Activated CD4-positive, alpha-beta T cell treated with anti-CD3 and anti-CD28 coated beads, Interleukin-2, Interleukin-6, amounts not matched to agents 100 ng/mL and 50 ng/mL, durations not matched to agents 16 hours and 8 hours (primary cell): ENCODE results near the gene NR6A1.

Source experiments
- DNase-seq: peaks from one replicate; pipeline ENCODE4 v3.0.0-alpha.2; 2020

NR6A1 gene

DNA sequence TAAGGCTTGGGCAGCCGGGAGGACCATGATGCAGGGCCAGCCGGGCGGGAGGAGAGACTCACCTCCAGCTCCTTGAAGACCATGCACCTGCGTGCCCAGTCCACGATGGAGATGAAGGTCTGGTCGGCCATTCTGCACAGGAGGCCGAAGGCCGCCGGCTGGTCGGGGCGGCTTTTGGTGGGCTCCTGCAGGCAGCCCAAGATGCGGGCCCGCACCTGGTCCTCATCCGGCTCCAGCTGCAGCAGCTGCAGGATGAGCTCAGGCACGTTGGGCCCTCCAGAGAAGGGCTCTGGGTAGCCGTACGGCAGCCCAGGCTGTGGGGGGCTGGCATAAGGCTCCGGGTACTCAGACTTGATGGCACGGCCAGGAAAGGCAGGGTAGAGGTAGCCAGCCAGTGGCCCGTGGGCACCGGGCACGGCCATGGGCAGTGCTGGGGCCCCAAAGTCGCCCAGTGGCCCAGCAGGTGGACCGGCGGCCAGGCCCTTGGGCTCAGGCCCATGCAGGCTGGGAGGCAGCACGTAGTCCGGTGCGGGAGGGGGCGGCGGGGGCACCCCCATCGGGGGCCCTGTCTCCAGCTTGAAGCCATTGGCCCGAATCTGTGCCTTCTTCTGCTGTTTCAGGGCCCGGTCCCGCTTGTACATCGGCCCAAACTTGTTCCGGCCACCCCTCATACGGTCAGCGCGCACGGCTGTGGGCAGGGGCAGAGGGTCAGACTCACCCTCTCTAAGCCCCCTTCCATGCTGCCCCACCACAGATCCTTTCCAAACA is 270.9 kb downstream of the NR6A1 start:
- no peak for DNase-seq

DNA sequence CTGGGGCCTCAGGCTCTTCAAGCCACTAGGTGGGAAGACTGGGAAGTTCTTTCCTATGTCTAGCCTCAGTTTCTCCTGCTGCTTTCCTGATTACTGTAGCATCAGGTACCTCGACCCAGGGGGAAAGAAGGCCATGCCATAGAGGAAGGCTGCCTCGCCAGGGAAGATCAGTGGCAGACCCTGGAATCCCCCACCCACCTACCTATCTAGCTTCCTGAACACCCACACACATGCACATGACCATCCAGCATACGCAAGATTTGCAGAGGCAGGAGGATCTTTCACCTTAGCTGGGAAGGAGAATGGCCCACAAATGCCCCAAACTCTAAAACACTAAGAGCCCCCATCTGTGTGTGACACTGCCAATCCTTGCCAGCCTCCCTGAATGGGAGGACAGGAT is 271.9 kb downstream of the NR6A1 start:
- DNase-seq = no peak

DNA sequence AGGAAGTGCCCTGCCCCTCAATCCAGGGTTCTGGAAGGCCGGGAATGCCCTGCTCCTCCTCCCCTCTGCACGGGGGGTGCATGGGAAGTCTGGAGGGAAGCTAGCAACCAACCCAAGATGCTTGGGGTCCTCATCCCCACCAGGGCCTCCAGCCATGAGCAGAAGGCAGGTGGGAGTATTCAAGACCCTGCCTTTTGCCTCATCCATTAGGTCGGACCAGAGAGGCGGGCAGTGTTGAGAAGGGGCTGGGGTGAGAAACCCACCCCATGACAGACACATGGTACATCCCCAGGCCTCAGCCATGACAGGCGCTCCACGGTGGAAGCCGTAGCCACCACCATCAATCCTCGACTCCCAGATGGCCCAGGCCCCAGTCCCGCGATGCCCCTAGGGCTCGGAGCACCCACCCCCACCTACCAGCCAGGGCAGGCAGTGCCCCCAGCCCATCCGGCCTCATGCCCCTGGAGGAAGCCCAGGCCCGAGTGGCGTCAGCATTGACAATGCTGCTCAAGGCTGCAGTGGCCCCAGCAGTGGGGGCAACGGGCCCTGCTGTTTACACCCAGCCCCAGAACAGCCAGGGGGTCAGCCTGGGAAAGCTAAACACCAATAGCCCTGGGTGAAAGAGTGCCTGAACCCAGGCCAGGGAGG is 272.5 kb downstream of the NR6A1 start:
- DNase-seq = no peak

DNA sequence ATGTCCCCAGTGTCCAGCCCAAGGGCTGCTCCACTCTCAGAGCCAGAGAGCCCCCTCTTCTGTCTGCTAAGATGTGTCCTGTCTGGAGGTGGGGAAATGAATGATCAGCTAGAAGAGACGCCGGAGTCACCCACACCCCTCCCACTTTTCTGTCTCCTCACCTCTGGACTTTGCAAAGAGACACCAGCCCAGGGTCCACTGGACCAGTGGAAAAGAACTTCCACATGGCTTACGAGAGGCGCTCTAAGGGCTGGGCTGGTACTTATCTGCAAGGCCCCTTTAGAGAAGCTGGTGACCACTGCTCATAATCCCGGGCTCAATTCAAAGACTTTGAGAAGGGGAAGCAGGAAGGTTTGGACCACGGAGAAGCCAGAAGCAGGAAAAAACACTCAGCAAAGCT is 273.1 kb downstream of the NR6A1 start:
- no peak for DNase-seq

DNA sequence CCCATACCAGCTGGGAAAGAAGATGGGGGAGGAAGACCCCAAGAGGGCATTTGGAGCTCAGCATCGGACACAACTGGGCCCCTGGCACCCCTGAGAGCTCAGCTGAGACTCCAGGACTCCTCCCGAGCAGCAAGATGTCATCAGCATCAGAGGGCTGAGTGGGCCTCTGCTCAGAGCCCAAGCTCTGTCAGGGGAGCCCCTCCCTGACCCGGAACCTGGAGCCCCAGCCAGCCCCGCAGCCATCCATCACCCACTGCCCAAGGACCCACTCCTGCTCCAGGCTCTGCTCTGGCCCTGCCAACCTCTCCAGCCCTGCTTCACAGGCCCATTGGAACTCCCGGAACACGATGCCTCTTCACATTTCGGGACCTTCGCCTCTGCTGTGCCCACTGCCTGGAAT is 273.7 kb downstream of the NR6A1 start:
- no peak for DNase-seq

DNA sequence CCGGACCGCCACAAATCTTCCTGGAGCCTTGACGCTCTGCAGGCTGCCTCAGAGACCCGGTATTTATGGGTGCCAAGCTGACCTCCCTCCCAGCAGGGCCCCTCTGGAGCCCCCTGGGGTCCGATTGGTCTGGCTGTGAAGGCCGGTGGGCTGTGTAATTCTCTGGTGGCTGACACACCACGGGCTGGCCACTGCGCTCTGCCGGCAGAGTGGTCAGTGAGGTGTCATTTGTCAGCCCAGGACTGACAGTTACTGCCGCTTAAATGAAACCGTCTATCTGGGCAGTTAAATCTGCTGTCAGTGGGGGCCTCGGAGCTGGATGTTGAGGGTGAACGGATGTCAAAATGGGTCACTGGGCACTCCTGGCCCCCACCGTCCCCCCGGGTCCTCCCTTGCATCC is 274.6 kb downstream of the NR6A1 start:
- DNase-seq = no peak

DNA sequence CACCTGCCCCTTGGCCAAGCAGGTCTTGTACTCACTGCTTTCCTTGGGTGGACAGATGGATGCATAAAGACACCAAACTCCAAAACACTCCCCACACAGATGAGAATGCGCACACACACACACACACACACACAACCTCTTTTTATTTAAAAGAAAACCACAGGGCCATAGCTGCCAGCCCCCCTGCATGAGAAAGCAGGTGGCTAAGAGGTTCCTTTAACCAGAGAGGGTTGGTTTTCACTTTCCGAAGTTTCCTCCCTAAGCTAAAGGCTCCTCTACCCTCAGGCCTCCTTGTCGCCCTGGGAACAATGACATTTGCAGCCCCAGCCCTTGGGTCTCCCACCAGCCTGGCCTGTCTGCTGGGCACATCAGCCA is 275.0 kb downstream of the NR6A1 start:
- no peak for DNase-seq

DNA sequence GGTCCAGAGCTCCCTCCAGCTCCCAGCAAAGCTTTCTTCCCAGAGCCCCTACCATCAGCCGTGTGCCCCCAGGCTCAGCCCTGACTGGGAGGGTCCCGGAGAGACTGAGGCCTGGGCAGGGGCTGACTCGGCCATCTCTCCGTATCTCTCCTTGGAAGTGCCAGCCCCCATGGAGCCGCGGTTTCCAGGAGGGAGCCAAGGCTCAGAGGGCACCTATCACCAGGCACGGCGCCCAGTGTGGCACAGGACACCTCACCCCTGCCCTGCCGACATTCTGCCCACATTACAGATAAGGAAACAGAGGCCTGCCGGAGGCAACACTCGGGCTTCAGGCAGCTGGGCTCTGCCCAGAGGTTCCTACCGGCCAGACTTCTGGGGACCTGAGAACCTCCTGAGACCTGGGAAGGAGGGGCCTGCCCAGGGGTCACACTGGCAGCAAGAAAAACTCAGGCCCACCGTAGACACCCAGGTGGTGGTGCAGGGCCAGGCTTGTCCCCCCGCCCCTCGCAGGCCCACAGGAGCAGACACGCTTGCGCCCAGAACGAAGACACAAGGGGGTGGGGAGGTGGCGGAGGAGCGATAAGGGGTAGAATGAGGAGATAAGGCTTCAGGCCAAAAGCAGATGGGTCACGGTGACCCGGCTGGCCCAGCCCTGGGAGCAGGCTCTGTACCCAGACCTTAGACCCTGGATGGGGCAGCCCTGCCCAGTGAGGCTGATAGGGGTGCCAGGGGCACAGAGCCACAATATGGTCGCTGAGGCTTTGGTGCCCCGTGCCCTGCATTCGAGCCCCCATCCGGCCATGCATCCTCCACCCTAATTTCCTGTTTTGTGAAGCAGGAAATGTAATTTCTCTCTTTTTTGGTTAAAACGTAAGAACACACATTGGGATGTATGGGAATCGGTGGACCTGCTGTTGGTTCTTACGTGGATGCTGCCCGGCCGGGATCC is 275.7 kb downstream of the NR6A1 start:
- DNase-seq = no peak

DNA sequence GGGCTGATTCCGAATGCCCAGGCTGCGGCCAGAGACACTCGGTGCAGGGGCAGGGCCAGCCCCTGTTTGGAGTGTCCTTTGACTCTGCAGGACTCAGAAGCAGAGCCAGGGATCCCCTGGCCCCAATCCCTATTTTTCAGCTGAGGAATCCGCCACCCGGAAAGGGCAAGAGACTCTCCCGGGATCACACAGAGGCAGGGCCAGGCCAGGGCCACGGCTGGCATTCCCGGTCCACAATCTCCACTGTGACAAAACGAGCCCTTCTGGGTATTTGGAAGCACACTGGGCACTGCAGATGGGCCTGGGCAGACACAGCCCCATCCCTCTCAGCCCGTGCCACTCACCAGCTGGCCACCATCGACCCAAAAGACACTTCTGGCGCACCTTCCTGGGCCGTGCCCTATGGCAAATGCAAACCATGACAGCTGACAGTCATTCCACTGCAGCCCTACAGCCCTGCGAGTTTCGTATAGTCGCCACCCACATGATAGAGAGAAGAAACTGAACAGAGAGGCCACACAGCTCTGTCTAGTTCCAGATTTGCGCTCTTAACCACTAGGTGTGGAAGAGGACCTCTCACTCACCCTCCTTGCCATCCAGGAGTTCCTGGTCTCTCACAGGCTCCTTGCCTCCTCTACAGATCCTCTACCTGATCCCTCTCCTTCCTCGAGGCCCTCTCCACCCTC is 277.2 kb downstream of the NR6A1 start:
- DNase-seq = no peak

DNA sequence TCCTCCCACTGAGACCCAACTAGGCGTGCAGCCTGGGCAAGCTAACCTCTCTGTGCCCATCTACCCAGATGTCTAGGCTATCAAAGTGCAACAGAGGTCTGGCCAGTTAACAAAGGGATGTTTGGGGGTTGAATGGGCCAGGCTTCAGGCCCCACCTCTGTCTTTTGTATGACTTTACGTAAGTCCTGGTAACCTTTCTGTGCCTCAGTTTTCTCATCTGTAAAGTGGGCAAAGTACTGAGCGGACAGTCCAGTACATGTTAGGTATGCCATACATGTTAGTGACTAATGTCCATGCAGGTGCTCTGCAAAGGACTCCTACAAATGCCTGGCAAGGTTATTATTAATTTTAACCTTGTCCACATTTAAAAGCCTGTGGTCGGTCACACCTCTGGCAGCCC is 277.9 kb downstream of the NR6A1 start:
- no peak for DNase-seq

DNA sequence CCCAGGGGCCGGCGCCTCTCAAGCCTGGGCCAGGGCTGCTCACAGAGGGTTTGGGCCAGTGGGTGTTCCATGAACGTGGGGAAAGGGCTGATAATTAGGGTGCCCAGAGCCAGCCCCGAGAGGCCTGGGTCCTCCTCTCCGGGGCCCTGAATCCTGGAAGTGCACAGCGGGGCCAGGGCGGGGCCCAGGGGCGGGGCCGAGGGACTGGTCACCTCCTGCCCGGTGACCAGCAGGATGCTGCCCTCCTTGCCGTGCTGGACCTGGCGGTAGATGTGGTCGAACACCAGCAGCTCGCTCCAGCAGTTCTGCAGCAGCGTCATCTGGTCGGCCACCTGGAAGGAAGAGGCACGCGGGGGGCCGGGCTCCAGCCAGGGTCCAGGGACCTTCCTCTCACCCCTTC is 278.3 kb downstream of the NR6A1 start:
- no peak for DNase-seq

DNA sequence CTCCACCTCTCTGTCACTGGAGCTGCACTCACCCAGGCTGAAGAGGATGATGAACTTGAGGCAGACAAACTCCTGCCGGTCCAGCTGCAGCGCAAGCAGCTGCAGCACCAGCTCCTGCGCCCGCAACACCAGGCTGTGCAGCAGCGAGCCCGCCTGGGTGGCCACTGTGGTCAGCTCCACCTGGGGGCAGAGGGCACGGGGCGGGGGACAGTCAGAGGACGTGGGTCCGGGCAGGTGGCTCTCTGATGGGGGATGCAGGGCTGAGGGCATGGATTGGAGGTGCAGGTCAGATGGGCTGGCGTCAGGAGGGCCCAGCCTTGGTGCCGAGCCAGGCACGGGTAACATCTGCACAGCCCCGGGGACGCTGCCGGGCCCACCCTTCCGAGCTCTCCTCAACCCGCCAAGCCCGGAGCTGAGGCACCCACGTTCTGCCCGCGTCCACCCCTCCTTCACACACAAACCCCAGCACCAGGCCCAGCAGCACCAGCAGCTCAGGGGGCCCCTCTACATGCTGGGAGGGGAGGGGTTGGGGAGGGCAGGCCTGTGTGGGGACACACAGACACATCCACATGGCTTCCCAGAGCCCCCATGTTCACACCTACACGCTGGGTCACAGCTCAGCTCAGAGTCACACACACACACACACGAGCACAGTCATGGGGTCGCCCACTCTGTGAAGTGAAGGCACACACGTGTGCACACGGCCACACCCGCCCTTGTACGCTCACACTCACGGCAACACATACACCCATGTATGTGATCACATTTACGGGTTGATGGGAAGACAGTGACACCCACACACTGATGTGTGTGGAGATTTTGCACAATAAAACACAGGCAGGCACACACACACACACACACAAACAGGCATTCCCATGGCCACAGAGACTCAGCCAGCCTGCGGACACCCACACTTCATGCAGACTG is 279.8 kb downstream of the NR6A1 start:
- no peak for DNase-seq

DNA sequence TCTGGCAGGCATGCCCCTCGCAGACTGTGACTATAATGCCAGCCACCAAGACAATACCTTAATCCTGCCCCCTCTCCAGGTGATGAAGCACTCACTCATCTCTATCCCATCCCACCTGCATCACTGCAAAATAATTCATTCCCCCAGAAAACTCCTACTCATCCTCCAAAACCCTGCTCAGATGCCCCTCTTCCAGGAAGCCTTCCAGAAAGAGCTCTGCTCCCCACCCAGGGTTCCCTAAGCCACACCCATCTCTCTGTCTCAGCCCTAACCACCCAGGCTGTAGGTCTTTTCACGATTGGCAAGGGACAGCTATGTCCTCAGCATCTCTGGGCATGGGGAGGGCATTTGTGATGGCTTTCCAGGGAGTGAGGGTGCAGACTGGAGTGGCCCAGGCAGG is 281.1 kb downstream of the NR6A1 start:
- no peak for DNase-seq

DNA sequence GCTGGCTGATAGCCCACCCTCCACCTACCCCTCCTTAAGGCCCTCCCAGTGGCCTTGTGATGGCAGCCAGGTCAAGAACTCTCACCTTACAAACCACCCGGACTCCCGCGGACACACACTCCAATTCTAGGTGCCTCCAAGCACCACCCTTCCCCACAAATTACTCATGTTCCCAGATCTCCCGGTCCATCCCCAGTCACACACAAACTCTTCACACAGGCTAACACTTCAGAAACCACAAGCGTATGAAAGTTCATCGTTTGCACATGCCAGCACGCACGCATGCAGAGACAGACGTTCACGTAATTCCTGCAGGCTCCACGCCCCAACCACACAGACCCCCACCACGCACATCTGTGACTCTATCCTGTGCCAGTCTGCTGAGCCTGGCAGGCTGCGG is 281.9 kb downstream of the NR6A1 start:
- no peak for DNase-seq

DNA sequence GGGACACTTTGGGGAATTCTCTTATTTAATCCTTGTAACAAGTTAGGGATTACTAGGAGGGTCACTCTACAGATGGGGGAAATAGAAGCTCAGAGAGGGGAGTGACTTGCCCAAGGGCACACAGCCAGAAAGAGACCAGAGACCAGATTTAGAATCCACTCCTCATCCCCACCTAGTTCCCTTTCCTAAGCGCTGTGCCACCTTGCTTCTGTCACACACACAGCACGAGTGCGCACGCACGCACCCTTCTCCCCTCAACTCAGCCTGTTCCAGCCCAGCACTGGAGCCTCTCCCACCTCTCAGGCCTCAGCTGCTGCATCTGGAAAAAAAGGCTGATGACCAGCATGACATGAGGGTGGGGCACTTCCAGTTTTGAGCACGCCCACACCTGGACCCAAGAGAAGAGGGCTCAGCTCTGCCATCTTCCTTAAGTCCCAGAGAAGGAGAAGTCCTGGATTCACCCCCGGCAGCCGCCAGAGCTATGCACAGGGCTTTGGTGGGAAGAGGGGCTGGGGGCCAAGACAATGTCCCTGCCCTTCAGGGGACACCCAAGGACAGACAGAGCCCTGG is 282.4 kb downstream of the NR6A1 start:
- no peak for DNase-seq

DNA sequence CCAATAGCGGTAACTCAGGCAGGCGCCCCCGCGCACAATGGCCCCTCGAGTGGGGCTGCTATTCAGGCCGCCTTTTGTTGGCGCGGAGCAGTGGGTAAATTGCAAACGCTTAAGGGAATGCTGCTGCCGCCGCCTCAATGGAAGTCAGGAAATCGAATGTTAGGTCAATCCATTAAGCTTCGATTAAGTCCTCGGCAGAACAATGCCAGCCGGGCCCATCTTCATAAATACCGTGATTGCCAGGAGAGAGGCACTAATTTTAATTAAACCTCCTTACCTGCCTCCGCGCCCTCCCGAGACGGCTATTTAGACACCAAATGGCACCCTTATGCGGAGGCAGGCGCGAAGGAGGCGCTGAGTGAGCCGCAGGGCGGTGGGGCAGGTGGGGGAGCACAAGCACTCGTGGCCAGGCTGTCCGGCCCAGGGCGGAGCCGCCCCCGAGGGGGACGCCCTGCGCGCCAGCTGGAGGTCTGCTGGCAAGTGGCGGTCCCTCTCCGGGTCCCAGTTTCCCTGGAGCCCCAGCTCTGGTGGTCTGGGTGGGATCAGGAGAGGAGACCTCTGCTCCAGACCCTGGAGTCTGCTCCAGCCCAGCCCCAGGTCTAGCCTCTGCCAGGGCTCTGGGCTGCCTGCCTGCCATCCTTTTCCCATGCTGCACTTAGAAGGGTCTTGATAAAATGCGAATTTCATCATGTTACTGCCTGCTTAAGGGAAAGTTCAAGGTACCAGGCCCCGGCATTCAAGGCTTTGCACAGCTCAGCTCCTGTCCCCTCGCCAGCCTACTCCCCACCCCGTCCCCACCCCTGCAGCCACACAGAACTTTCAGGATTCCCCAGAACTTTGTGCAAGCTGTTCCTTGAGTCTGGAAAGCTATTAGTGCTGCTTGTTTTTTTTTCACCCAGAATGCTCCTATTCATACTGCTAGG is 283.6 kb downstream of the NR6A1 start:
- DNase-seq = no peak

DNA sequence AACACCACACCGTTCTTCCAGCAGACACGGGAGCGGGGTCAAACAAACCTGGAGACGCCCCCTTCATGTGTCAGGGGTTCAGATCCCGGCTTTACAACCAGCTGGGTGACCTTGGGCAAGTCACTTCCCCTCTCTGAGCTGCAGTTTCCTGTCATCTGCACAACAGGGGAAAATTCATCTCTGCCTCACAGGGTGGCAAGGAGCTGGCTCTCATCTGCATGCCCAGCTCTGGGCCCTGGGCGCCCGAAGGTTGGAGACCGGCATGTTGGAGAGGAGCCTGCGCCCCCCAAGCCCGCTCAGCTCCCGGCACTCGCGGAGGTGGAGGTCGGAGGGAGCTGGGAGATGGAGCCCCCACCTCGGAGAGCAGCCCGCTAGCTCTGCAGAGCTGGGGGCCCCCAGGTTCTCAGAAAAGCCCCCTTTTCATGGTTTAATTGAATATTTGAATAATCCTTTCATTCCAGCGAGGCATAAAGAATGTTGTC is 284.3 kb downstream of the NR6A1 start:
- no peak for DNase-seq

DNA sequence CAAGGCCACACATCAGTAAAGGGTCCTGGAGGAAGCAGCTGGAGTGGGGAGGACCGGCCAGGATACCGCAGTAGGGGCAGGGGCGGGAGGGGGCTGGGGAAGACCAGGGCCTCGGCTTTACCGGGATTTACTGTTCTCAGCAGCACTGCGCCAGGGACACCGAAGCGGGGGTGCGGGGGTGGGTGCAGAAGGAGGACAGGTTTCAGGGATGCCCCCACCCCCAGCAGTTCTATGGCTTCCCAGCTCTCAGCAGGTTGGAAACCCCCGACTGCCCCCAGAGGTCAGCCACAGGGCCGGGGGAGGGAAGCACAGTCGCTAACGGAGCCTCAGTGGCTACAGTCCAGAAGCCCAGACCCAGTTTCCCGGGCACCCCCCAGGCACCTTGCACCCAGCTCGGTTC is 285.2 kb downstream of the NR6A1 start:
- DNase-seq = no peak

DNA sequence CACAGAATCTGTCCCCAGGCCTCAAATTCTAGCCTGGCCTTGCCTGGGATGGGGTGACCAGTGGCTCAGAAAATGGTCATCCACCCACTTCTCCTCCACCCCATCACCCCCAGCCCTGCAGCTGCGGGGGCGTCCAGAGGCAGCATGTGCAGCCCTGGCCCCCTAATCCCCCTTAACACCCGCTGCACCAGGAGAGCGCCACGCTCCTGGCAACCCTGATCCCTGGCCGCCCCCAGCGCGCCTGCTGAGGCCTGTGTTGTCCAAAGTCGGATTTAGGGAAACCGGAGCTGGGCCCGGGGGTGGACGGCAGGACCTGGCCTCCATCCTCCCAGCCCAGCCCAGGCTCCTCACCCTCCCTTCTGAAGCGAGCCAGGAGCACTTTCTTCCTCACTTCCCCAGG is 285.9 kb downstream of the NR6A1 start:
- DNase-seq = no peak

DNA sequence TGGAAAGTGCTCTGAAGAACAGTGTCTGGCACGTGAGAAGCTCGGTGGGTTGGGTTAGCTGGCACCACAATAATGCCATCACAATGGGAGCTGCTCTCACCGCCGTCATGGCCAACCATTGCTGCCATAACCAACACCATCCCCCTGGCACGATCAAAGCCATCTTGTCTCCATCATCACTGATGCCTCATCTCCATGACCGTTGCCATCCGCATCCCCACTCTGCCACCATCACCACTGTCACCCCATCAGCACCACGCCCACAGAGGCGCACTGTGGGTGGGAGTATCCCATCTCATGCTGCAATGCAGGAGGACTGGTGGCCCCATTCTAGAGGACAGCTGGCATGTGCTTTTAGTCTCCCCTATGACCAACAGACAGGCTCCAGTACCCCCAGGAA is 287.6 kb downstream of the NR6A1 start:
- DNase-seq = no peak
